Femur (tissue), 1 donor: Measurements from ENCODE around the gene CD1D.
"Not testable (repeated sequence)": the region's sequence is repeated elsewhere in the genome, so short reads cannot be mapped to it uniquely, and the experiment has no call there.

Experiments used
- DNase-seq: peaks from one replicate; pipeline ENCODE4 v3.0.0-alpha.2; 2017

Gene CD1D

DNA sequence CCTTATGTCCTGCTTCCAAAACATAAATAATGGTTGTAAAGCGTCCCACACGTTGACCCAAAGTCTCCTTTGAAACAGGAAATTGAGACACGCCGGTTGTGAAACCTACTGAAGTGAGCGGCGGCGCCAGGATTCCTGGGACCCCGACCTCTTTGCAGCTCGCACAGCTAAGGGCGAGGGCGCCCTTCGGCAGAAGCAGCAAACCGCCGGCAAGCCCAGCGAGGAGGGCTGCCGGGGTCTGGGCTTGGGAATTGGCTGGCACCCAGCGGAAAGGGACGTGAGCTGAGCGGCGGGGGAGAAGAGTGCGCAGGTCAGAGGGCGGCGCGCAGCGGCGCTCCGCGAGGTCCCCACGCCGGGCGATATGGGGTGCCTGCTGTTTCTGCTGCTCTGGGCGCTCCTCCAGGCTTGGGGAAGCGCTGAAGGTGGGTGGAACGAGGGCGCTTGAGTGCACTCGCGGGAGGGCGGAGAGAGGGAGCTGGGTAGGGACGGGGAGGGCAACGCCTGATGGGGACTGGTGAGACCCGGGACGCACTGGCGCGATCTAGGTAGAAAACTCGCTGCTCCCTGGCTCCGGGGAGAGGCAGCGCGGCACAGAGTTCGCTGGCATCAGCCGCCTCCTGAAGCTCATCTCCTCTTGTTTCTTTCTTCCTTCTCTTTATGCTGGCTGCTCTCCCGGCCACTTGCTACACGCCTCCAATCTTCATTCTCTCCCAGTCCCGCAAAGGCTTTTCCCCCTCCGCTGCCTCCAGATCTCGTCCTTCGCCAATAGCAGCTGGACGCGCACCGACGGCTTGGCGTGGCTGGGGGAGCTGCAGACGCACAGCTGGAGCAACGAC, at the start of gene CD1D:
TSS of gene CD1D (plus strand) at position 155 of the 836 bp plus-strand sequence. CDS start at position 362, 207 bp downstream.
- peak; percentile 53 for DNase-seq

DNA sequence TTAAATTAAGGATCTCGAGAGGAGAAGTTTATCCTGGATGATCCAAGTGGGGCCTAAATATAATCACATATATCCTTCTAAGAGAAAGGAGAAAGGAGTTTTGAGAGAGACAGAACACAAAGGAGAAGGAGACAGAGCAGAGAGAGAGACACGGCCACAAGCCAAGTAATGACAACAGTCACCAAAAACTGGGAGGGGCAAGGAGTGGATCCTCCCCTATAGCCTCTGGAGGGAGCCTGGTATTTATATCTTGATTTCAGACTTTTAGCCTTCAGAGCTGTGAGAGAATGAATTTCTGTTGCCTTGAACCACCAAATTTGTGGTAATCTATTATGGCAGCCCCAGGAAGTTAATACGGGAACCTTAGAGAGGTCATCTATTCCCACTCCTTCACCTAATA, 49.5 kb upstream of the CD1D start:
- DNase-seq = no peak

DNA sequence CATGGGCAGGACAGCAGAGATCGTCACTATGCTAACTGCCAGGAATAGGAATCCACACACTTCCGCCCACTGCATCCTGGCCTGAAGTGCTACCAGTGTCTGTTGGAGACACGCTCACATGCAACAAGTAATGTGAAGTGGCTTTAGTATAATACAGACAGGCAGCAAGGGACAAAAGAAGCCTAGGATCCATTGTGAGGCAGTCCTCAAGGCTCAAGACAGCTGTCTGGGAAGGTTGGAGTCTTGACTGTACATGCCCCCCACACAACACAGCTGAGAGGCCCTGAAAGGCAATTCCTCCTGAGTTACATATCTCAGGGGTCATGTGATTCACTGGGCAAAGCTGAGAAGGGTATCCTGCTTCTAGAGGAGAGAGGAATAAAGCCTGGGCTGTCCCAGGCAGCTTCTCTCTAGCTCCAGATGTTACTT, 39.9 kb upstream of the CD1D start:
- no peak for DNase-seq

DNA sequence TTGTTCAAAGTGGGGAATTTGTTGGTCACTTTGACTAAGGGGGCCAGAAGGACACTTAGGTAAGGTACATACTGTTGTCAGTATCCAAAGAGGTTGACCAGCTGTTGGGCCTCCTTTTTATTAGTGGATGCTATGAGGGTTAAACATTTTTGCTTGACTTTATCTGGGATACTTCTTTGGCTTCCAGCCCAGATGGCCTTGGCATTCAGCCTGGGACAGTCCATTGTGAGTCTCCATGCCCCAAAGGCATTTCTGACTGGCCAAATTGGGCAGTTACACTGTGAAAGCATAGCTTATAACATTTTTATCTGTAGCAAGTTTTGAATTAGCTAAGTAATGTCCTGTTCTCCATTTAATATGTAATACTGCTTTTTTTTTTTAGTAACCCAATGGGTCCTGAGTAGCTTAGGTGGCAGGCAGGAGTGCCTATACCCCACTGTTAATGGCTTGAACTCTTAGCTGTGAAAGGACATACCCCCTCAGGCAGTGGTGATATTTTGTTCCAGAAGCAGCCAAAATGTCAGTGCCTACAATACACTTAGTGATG, 35.4 kb upstream of the CD1D start:
- DNase-seq = peak; percentile 52

DNA sequence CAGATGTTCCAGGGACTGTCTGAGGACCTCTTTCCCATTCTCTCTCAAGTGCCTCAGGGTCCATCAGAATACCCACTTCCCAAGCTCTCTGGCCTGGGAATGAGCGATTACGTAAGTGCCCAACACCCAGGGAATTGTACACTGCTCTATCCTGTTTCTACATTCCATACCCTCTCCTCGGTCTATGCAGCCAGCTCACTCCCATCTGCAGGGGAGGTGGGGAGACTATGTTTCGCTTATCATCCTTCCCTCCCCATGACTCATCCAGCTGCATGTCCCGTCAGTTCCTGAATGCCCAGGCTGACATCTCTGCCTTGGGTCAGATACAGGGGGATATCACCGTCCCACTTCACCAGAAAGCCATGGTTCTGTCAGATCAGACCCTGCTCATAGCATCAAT, 34.5 kb upstream of the CD1D start:
- no peak for DNase-seq

DNA sequence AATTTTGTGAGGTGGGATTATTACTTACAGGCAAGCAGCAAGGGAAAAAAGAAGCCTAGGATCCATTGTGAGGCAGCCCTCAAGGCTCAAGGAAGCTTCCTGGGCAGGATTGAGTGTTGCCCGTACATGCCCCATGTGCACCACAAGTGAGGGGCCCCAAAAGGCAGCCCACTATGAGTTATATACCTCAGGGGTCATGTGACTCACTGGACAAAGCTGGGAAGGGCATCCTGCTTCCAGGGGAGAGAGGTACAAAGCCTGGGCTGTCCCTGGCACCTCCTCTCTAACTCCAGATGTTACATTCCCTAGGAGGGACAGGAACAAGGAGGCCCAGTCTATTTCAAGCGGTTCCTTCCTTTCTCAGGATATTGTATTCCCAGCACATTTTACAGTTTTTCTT, 34.0 kb upstream of the CD1D start:
- no peak for DNase-seq

DNA sequence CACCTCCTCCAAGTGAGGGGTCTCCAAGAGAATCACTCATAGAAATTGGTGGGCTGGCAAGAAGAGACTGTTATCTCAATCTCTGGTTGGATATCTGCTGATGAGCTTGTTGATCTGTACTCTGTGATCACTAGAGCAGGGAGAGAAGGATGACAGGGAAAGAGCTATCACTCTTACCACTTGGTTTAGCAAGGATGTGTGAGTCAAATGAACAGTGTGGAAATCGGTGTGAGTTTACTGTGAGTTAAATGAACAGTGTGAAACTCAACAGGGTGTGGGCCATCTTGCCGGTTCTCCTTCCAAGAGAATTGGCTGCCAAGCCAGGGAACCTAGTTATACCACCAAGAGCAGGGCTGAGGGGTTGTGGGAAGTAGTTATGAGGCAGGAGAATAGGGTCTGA, 33.3 kb upstream of the CD1D start:
- DNase-seq = no peak

DNA sequence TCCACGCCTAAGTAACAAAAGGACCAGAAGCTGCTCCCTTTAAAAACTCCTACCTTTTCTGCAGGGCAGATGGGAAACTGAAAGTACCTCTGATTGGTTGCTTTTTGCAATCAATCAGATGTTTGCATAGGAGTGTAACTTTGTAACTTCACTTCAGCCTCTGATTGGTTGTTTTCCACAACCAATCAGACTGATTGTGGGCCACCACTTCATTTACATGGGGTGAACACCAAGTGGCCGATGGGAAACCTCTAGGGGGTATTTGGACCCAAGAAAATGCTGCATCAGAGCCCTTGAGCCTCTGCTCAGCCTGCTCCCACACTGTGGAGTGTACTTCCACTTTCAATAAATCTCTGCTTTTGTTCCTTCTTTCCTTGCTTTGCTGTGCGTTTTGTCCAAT, 32.8 kb upstream of the CD1D start:
- DNase-seq = no peak

DNA sequence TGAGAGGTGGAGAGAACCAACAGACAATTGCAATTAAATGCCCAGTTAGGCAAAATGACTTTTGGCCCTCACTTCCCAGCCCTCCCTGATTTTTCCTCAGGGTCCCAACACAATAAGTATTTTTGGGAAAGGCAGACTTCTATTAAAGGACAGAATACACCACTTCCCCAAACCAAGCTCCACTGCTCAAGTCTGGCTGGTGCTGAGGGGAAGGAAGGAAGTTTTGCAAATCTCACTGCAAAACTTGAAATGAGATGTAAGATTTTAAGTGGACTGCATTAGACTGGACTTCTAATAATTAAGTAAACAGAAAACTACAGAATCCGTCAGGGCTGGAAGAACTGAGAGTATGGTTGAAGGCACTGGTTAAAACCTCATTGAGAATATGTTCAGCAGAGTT, 32.2 kb upstream of the CD1D start:
- no peak for DNase-seq

DNA sequence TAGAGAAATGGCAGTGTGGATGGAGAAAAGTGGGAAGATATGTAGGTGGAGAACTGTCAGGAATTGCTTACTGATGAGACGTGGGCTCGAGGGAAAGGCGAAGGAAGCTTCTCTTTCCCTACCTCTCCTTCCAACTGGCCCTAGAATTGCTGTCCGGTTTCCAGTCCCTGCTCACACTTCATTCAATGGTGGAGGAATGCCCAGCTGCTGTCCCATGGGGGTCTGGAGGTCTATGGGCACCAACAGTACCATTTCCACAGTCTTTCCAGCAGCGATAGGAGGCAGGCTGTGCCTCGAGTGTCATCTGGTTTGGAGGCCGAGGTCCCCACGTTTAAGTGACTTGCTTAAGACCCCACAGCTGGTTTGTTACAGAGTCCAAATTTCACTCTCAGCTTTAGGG, 31.5 kb upstream of the CD1D start:
- DNase-seq = peak; percentile 36

DNA sequence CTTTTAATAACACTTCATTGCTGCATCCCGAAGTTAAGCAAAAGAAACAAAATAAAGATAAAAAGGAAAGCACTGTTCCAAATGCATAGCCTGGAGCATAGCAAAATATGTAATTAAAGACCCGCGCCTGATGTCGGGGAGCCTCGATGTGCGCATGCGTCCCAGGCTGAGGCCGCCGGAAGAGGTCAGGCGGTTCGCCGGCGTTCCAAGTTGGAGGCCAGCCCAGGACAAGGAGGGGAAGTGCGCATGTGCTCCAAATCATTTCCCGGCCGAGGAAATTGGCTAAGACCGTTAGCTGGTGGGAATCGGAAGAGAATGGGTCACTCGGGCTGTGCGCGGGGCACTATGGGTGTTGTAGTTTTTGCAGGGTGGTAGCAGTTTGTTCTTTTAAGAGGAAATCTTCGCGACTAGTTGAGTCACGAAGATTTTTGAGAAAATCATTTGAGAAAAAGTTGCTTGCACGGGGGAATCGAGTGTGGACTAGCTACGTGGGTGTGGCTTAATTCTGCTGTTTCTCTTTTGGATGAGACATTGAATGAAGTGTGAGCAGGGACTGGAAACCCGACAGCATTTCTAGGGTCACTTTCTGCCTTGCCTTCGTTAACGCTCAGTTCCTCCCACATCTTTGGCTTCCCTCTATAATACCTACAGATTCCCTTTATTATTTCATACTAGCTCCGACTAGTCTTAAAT, 31.0 kb upstream of the CD1D start:
- peak; percentile 98 for DNase-seq

DNA sequence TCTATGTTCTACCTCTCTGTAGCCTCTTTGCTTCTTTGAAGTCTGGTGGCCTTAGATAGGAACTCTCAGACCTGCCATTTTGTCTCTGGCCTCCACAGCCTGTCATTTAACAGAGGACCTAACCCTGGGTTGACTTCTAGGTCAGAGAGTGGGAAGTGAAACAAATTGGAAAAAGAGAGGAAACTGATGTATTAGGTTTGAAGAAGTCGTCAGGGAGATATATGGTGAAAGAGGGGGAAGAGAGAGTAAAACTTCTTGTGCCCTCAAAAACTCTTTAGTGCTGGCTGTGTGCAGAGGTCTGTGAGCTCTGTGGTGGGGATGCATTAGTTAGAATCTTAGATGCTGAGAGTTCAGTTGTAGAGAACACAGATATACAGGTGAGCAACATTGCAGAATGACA, 30.2 kb upstream of the CD1D start:
- DNase-seq = no peak

DNA sequence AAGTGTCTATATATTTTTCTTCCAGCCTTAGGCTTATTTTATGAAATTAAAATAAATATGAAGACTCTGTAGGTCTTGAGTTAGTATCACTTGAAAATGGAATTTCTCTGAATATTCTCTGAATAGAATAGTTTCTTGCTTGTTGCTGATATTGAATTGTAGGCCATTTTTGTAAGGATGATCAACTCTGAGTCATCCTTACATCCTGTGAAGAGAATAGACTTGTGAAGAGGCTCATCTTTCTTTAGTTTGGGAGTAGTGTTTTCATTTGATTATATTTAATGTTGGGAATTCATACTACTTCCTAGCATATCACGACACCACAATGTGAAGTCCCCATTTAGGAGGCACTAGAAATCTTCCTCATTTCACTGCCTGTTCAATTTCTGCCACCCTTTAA, 27.5 kb upstream of the CD1D start:
- no peak for DNase-seq

DNA sequence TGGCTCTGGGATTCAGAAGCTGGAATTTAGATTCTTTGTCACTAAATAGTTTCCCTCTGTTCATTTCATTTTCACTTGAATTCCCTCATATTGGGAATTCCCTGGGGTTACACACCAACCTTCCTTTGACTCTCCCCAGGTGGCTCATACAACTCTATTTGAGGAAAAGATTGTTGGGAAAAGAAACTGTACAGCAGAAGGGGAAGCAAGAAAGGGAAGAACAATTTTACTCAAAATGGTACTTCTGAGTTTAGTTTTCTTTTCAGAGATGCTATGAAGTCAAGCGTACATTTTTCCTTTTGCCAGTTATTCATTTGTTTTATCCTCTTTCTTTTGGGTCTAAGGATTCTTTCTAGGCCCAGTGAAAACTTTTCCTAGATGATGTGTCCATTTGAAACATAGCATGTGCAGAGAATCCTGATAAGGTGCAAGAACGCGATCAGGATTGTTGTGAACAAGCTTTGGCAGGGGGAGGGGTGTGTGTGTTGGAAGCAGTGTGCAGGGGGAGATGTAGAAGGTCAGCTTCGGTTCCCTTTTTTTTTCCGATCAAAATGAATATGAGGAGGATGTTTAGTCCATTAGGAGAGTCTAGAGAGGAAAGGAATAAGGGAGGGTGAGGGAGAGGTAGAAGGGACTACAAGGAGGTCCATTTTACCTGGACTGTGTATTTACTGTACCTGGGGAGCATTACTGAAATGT, 26.8 kb upstream of the CD1D start:
- DNase-seq = no peak

DNA sequence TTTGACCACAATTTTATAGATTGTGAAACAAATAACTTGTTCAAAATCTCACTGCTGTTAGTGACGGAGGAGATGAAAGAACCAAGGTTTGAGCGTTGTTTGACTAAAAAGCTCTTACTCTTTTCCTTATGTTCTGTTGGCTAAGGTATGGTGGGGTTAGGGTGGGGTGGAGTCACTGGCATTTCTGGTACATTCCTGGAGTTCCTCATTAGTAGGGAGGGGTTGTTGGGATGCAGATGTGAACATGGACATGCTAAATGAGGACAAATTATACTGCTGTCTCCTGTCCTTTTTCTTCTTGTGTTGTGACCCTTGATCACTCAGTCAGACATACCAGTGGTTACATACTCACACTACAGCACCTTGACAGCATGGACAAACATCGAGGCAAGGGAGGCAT, 26.2 kb upstream of the CD1D start:
- DNase-seq = no peak

DNA sequence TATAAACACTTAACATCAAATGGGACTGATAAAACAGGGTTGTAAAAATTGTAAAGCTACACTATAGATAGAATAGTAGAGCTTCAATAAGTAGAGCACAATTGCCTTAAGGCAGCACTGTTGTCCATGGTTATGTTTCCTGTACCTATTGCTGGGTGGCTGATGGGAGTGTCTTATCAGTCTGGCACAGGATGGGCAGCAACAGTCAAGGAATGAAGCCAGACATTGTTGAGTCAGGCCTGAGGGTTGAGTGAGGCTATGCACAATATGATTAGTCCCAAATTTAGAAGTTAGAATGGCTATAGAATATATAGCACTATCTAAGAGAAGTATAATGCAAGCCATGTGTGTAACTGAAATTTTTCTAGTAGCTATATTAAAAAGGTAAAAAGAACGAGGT, 25.0 kb upstream of the CD1D start:
- no peak for DNase-seq

DNA sequence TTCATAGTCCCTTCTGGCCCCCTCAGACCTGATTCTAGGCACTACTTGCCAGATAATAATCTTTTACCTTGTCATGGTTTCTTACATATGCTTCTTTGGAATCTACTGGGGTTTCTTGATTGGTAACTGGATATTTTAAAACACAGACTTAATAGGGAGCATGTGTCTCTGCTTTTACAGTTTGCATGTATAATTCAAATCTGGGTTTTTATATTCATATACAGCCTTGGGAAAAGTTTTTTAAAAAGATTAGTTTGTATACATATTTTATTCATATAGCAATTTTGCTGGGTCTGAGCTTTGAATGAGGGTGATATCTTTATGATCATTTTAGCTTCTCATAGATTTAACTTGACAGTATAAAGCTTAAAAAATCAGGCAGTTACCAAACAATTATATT, 21.1 kb upstream of the CD1D start:
- no peak for DNase-seq

DNA sequence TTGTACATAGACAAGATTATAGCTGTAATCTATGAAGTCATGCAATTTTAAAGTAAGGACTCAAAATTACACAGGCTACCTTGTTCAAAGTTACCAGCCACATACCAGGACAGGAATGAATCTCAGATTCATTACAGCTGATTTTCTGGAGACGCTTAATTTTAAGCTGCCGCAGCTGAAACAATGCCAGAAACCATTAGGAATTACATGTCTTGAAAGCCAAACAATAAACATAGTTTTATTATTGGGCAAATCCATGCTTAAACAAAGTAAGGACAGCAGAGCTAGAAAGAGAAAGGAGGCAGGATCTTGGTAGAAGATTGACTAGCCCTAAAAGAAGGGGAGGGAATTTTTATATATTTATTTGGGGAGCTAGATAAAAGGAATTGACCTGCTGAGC, 19.2 kb upstream of the CD1D start:
- DNase-seq = no peak

DNA sequence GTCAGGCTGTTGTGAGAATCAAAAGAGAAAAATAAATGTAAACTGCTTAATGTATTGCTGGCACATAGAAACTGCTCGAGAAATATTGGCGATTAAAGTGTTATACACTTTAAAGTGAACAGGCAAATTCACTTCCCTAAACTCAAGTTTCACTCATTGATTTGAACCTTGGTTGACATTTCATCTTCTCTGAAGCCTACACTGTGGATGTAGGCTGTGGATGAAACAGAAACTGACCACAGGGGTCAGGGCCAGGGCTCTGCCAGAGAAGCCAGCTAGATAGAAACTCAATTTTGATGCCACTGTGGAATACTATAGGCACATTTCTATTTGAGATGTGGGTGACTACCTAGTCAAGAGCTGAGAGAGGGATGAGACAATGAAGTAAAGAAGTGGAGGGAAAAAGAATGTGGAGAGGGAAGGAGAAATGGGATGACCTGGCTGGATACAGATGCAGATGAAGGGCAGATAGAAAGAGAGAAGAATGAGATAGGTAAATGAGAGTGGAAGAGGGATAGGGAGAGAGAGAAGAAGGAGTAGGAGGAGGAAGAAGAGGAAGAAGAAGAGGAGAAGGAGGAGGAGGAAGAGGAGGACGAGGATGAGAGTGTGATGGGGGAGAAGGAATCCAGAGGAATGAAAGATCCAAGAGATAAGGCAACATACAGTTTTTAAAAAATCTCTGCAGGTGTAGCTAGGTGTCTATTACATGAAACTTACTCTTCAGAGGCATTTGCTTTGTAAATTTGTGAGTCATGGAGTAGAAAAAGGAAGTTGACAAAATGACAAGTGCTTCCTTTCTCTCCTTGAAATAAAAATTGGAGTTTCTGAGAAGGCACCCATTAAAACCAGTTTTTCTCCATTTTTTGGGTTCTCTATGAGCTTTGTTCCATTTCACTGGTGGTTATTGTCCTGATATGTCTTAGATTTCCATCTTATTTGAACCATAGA, 17.4 kb upstream of the CD1D start:
- DNase-seq = no peak

DNA sequence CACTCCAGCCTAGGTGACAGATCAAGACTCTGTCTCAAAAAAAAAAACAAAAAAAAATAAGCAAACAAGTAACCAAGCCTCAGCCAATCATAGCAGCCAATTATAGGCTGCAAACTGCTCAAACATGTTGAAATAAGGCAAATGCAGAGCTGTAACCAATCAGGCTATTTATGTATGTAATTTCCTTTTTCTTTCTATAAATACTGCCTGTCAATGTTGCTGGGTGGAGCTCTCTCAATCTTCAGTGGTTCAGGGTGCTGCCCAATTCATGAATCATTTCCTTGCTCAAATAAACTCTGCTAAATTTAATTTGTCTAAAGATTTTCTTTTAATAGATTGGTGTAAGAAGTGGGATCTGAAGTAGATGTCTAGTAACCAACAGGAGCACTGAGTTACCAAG, 11.6 kb upstream of the CD1D start:
- no peak for DNase-seq

DNA sequence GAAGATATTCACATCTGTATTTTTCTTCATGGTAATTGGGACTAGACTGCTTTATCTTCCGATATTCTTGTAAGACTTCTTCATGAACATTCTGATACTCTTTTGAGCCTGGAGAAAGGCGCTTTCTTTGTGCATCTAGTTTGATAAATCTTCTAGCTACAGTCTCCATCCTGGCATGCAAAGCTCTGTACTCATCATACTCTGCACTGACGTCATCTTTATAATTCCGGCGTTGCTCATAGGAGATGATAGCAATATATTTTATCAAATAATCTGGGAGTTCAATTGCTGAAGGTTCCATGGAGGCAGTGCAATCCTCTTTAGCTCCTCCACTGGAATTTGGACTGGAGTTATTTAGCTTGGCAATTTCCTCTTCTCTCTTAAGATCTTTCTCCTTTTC, 4.8 kb upstream of the CD1D start:
- not testable (repeated sequence) for DNase-seq

DNA sequence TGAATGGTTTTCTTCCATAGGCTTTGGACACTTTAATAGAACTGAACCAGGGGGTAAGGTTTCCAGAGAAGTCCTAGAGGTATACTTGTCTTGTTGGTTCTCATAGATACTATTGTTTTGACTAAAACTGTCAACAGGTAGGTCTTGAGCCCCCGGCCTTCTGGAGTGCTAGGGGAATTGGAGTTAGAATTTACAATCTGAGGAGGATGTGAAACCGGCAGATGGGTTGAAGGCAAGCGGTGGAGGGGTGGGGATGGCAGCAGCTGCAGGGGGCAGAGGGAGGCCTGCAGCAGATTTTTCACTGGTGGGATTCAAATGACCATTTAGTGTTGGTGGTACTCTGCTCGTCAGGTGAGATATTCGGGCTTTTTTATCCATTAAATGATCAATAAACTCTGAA, 4.3 kb upstream of the CD1D start:
- DNase-seq = no peak
